NCI-H345 treated with DMSO at 0.1 percent for 48 hours (cell line): ENCODE measurements around the gene XYLT1.

Experiments used
- DNase-seq: peaks from one replicate; lab custom pipeline; 2025; ENCODE audit not compliant: unreplicated experiment; lab: John Stamatoyannopoulos, UW

The XYLT1 gene

DNA sequence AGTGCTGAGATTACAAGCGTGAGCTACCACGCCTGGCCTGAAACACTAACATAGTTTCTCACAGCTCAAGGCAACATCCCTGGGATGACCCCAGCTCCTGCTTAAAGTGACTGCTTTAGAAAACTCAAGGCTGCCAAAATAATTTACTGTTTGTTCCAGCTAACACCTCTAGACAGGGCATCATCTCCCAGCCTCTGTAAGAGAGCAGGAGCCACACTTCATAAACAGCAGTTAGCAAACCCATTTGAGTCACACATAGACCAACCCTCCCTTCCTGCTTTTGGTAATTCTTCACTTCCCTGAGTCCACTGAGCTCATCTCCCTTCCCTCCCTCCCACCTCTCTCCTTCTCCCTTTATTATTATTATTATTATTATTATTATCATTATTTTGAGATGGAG lies 201.3 kb downstream of the XYLT1 start:
- DNase-seq: no peak

DNA sequence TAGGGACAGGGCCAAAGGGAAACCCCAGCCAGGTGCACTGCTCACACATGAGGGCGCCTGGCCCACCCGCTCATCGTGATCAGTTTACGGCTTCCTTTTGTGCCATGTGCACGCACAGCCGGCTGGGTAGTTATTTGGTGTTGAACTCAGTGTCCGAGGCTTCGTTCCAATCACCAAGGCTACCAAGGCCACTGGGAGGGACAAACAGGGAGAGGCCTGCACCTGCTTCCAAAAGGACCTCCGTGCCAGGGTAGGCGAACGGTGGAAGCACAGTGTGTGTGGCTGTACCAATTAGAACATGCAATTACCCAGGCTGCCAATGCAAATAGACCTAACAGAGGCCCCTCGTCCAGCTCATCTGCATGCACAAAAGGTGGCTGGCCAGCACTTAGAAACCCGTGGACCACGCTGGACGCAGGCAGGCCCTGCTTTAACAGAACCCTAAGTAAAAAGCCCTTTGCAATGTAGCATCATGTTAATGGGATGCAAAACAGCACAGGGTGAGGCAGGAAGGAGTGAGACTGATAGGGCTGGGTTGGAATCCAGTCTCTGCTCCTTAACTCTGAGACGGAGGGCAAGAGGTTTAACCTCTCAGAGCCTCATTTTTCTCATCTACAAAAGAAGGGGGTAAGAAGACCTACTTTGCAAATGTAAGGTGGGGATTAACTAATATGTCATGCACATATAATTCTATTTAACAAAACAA lies 204.0 kb downstream of the XYLT1 start:
- no peak for DNase-seq

DNA sequence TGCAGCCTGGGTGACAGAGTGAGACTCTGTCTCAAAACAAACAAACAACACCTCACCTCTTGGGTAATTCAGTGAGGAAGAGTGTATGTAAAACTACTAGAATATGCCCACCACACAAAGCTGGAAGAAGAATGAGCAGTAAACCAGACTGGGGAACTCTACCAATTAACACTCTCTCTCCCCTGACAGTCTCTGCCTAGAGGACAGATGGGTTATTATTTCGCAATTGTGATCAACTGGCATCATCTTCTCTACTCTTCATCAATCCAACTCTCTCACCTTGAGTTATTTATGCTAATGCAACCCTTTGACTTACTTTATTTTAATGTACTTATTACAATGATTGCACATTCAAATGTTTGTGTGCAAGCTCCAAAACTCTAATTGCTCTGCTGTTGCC lies 205.6 kb downstream of the XYLT1 start:
- no peak for DNase-seq

DNA sequence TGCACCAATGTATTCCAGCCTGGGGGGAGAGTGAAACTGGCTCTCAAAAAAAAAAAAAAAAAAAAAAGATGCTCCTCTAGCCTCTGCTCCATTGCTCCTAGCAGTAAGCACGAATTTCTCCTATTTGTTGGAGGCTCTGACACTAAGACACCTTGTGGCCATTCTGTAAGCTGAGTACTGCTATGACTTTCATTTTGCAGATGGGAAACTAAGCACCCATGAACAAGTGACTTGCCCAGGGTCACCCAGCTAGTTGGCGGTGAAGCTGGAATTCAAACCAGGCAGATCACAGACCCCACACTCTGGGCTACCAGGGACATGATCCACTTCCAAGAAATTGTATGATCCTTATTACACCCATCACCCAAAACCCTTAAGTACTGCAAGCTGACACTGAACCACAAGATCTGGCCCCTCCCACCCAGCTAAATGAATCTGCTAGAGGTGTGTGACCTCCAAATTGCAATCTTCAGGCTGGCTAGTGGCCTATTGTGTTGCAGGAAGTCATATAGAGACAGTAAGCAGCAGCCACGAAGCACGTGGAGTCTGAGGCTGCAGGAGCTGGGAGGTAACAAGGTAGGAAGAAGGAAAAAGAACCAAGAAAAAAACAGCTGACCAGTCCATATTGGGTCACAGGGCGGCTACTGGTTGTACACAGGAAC lies 209.4 kb downstream of the XYLT1 start:
- DNase-seq: no peak

DNA sequence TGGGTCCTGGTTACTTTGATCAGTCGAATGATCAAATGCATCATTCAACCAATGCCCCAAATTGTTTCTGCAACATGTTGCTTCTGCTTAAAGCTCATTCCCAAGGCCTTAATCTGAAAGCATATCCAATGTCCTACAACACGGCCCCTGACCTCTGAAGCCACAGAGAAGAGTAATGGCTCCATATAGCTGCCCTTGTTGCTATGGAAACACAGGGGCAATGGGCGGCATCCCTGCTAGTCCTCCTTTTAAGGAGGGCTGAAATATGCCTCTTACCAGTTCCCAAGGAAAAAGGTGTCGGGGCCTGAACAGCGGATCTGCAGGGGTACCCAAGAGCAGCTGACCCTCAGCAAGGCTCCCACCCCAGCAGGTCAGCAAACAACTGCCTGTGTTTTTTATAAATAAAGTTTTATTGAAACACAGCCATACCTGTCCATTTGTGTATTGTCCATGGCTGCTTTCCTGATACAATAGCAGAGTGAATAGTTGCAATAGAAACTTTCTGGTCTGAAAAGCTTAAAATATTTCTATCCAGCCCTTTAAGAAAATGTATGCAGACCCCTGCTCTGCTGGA lies 210.4 kb downstream of the XYLT1 start:
- DNase-seq: no peak

DNA sequence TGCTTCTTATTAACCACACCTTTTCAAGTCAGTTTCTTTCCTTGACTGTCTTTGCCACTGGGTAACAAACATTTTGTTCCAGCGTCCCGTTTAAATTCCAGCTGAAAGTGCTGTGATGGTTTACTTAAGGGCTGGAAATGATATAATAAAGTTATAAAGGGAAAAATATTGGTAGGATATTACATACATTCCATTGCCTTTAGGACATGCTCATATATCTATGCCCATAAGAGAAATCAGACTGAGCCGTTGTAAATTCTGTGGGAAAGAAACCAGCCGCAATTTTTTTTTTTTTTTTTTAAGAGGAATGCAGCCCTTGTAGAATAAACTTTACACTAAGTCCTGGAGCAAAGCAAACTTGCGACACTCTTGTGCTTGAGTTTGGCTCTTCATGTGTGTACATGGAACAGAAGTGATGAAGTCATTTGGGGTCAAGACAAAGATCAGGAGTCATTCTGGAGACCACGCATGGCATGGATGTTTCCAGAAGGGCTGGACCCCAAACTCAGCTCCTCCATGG lies 210.9 kb downstream of the XYLT1 start:
- DNase-seq: no peak

DNA sequence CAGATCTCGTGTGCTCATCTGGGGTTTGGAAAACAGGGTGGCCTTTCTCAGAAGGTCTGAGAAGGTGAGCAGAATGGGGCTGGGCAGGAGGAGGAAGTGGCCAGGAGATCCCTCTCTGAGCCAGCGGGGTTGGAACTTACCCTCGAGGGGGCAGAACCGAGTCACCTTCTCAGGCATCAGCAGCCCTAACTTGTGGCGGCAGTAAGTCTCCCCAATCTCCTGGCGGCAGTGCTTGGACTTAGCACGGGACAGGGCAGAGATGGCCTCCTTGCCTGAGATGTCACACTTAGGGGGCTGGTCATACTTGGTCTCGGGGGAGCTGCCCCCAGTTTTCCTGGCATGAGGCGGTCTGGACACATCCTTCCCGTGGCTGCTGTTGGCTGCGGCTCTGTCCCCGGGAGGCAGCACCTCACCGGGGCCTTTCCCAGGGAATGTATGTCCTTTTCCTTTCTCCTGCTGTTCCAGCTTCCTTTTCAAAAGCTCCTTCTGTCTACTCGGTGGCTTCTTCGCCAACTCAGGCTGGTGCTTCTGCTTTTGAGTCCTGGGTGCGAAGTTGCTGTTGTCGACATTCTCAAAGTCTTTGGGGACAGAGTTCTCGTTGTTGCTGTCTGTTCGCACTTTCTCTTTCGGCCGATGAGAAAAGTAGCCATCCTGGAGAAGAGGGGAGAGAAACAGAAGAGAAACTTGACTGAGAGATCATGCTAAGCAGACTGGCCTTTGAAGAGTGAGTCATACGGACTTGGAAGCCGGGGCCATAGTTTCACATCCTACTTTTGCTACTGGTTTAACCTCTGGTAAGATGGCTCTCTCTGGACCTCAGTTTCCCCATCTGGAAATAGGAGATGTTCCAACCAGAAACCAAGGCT lies 211.7 kb downstream of the XYLT1 start:
- no peak for DNase-seq

DNA sequence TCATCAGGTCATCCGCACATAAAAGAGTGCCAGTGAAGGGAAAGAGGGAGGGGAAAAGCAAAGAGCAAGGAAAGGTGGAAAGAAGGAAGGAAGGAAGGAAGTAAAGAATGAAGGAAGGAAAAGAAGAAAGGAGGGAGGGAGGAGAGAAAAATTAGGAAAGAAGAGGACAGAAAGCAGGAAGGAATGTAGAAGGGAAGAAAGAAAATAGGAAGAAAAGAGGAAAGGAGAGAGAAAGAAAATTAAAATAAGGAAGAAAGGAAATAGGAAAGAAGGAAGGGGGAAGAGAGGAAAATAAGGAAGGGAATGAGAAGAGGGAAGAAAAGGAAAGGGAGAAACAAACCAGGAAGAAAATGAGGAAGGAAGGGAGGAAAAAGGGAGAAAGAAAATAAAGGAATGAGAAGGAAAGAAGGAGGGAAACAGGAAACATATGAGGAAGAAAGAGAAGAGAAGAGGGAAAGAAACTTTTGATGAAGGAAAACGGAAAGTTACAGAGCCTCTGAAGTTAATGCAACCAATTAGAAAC lies 212.6 kb downstream of the XYLT1 start:
- DNase-seq: no peak

DNA sequence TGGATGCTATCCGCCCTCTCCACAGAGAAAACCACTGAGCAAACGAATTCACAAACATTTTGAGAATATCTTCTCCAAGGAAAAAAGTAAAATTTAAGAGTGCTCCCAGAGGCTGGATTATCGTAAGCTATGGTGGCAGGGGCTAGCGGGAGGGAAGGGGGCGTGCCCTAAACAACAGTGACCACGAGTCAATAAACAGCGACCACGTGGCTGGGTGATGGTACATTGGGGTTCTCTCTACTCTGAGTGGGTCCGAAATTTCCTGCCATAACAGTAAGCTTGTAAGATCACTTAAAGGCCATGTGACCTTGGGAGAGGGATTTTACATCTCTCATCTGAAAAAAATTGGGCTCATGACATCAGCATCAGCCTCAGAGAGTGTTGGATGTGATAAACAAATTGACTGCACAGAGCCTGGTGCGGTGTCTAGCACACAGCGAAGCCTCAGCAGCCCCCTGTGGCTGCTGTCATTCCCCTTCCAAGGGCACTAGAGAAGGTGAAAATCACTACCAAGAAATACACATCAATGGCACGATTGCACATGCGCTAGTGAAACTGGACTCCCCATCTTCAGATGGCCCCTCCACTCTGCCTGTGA lies 213.2 kb downstream of the XYLT1 start:
- no peak for DNase-seq

DNA sequence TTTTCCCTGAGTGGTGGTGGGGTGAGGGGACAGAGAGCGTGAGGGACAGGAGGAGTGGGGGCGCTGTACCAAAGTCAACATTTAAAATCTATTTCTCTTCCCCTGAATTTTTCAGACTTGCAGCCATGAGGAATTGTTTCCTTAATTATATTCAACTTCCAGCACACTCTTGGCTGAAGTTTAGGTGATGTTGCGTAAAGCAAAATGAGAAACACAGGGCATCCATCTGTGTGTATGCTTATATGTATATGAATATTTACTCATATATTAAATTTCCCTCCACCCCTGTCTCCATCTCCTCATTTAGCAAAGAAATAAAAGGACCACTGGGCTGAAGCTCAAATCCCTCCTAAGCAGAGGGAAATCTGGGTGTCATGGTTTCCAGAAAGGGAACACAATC lies 218.1 kb downstream of the XYLT1 start:
- DNase-seq: no peak

DNA sequence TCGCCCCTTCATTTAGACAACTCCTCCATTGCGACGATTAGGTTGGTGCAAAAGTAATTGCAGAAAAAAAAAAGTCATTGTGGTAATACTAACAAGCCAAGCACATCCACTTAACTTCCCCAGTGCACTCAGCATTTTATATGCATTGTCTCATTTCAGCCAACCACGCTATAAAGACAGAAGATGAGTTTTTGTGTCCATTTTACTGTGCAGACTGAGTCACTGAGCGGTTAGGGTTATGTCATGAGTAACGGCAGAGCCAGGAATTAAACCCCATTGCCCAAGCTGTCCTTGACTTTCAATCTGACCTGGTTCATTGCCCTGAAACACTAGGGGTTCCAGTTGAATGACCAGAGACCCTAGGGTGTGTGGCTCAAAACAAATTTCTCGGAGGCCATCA lies 218.7 kb downstream of the XYLT1 start:
- no peak for DNase-seq

DNA sequence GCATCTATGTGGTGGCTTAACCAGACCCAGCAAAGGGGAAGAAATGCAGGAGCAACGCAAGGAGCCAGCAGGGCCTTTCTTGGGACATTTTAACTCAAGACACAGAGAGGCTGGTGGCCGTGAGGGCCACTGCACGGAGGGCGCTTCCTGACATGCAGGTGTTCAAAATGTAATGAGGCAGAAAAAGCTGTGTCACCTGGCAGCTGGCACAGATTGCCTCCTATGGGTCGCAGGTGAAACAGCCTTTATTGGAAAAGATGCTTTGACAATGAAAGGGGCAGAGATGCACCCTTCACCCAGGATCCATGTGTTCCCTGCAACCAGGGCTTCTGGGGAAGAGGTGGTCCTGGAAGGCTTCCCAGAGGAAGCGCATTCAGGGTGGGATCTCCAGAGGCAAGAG lies 219.3 kb downstream of the XYLT1 start:
- peak; percentile 15 for DNase-seq

DNA sequence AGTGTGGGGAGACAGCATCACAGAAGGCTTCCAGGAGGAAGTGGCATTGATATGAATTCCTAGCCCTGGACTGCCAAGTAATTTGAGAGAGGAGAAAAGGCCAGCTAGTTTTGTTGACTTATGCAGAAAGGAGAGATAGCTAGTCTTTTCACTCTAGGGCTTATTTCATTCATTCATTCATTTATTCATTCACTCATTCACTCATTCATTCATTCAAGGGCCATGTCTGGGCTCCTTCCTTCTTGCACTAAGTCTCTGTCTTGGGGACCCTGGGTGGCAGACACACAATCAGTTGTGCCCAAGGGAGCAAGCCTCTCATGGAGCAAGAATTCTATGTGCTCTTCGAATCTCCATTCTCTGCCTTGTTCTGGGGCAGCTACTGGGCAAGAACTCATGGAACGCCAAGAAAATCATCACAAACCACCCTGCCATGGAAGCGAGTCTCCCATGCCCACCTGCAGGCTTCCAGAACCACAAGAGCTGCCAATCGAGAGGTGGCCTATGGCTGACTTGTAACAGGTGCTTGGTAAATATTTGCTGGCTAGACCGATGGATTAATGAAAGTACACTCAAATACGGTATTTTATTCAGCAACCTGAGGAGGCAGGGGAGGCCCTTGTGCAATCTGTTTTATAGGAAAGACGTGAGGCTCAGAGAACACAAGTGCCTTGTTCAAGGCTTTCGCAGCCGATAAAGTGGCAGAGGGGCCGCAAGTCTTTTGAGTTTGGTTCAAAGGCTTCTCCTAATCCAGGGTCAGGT lies 223.6 kb downstream of the XYLT1 start:
- no peak for DNase-seq

DNA sequence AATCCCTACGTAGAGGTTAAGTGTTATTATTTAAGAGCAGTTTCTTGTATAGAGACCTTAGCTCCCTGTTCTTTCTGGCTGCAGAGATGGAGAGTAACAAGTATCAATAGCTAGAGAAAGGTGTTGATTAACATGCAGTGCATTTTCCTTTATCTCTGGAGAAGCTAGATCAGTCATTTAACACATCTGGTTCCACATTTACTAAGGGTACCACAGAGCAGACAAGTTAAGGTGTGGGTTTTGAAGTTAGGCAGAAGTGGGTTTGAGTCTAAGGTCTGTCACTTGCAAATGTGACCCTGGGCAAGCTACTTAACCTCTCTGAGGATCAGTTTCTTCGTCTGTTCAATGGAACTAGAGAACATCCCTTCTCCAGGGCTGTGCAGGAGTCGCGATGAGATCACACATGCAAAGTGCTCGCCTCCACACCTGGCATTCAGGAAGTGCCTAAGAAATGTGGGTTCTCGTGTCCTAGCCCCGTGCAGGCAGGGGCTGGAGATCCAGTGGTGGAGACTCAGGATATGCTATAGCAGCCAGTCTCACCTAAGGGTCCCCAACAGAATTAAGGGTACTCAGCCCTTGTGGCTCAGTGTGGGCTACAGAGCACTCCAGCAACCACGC lies 224.4 kb downstream of the XYLT1 start:
- DNase-seq: no peak

DNA sequence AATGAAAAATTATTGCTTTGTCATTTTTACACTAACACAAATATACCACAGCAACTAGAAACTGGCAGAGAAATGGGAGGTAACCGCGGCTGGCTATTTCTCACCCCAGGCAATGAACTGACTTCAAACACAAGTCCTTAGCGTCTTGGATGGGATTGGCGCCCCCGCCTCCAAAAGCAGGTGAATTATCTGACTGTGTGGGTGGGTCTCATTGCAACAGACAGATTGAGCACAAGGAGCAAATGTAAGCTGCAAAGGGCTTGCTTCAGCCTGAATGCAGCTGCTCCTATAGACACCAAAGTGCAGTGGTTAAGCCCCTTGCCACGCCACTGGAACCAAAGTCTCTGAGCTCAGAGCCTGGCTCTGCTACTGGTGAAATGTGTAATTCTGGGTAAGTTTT lies 225.0 kb downstream of the XYLT1 start:
- DNase-seq: no peak

DNA sequence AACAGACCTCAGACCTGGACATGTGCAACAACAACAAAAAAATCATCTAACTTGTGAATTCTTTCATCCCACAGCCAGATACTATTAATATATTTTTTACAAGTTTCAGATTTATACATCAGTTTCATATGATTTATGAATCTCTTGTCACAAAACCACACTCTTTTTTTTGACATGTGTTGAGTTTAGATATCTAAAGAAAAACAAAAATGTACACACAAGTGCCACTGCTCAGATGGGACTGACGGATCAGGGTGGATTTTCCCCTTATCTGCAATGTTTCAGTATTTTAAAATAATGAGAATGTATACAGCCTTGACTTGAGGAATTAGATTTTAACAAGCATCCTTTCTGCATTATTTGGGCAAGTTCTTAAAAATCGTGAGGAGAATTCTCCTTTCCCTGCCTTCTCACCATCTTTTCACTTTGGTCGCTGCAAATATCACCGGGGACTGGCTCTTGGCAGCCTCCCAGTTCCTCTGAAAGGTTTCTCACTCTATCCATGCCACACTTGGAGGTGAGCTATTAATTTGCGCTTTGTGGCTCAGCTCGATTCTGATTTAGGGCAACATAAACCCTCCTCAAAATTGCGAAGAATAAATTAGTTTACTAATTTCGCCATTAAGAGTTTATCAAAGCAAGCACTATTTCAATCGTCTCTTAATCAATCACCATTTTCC lies 225.7 kb downstream of the XYLT1 start:
- DNase-seq: no peak

DNA sequence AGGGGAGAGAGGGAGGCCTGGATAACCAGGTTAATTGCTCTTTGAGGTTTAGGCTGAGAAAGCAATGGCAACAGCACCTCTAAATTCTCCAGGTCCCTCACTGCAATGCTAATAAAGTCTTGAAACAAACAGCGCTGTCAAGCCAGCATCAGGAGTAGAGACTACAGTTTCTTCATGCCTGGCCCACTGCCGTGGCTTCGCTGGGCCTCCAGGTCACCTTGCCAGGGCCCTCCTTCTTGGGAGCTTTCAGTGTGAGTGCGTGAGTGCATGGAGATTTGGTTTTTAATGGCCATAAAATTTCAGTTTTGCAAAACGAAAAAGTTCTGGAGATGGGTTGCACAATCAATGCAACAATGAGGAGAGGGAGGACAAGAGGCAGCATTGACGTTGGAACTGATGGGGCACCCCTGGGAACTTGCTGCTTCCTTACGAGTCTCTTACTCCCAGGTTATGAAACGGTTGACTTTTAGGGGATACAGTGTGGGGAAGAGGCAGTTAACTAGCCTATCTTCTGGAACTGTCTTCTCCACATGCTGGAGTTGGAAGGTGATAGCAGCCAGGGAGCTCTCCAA lies 229.4 kb downstream of the XYLT1 start:
- DNase-seq: no peak

DNA sequence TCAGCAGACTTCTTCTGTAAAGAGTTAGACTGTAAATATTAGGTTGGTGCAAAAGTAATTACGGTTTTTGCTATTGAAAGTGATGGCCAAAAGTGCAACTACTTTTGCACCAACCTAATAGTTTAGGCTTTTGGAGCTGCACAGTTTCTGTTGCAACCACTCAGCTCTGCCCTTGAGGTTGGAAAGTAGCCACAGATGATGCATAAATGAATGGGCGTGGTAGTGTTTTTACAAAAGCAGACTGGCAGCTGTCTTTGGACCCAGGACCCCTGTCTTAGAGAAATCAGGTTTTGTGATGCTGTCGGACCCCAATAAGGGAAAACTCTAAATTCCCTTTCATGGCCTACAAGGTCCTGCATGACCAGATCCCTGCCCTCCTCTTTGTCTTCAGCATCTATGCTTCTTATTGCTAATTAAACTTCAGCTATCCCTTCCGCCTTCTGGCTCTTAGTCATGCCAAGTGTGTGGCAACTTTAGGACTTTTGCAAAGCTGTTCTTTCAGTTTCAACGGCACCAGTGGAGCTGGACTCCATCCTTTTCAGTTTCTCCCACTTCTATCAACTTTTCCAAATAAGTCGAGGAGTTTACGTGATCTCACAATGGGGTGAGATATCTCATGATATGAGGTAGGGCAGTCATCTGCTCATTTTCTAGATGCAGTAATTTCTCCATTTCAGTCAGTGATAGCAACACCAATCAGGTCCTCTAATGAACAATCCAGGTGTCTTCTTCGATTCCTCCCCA lies 232.3 kb downstream of the XYLT1 start:
- DNase-seq: no peak
